HG02852 (cell line): ENCODE measurements around the gene CLINT1.

Experiments
- ATAC-seq: cut with Tn5 transposase; IDR thresholded peaks from one replicate; pipeline ENCODE4 v1.9.1; 2021; ENCODE audit warnings: mild to moderate bottlenecking, moderate library complexity; ENCODE audit not compliant: unreplicated experiment

Gene CLINT1

GRCh38 chr5:157766442-157766841 is 92.5 kb downstream of the CLINT1 start:
- ATAC-seq: no peak

DNA sequence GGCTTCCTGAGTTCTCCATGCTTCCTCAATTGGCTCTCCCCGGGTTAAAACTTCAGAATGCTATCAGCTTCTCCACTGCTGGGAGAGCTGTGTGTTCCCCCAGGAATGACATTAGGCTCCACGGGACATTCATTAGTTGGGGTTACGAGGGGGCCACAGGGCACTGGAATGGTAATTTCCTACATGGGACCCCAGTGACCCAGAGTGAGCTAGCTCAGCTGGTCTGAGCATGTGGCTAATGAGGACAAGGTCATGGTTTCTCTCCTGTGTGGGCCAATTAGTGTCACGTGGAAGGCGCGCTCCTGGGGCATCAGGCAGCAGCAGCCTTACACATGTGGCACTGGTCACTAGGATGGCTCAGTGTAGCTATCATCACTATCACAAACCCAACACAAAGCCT is 94.4 kb downstream of the CLINT1 start:
- ATAC-seq: no peak

GRCh38 chr5:157761690-157762621 is 97.0 kb downstream of the CLINT1 start:
- peak; percentile 82 for ATAC-seq

DNA sequence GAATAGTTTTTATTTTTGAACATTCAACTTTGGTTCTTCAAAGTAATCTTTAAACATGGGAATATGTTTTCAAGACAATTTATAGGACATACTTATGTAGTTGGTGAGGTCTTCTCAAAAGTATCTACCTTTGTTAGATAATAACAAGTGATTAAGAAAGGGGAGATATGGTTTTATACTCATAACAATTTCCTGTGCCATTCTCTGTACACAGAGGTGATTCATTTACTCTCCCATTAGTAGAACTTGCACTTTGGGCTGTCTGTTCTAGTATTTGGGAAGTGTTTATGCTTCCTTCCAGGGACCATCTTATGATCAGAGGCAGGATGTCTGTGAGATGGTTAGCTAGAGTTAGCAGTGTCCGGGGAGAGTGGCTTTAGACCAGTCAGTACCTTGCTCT is 100.2 kb downstream of the CLINT1 start:
- ATAC-seq: no peak

- no peak for ATAC-seq
These were observed 102.8 kb downstream of the CLINT1 start for GRCh38 chr5:157756122-157756521.

DNA sequence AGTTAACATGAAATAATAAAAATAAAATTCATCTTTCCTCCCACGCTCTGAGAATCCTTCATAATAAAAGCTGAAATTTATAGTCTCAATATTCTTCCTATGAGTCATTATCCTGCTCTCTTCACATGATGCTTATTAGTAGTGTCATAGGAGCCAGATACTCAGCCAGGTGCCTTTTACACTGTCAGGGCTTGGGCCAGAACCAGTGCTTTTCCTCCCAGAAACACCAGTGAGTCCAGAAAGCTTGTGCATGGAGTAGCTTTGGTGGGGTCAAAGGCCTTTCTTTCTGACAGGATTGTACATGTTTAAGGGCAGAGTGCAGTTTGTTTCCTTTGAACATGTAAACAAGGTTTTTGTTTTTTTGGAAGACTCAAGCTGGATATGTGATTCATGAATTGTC is 108.6 kb downstream of the CLINT1 start:
- ATAC-seq: no peak

DNA sequence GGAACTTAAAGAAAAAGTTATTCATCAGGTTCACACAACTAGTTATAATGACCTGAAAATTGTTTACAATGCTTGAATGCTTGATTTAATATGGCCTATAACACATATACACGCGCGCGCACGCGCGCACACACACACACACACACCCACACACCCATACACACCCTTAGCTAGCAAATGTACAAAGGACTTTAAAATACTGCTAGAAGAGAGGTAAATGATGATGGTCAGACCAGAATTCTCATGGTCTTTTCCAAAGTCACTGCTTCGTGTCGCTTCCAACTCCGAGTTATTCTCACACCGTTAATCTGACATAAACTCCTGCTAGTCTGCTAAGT is 109.5 kb downstream of the CLINT1 start:
- ATAC-seq: no peak

- no peak for ATAC-seq
These were observed 110.0 kb downstream of the CLINT1 start for GRCh38 chr5:157748760-157749461.

- ATAC-seq: no peak
These were observed 110.9 kb downstream of the CLINT1 start for GRCh38 chr5:157747766-157748700.

- ATAC-seq: no peak
These were observed 111.7 kb downstream of the CLINT1 start for GRCh38 chr5:157747173-157747740.

DNA sequence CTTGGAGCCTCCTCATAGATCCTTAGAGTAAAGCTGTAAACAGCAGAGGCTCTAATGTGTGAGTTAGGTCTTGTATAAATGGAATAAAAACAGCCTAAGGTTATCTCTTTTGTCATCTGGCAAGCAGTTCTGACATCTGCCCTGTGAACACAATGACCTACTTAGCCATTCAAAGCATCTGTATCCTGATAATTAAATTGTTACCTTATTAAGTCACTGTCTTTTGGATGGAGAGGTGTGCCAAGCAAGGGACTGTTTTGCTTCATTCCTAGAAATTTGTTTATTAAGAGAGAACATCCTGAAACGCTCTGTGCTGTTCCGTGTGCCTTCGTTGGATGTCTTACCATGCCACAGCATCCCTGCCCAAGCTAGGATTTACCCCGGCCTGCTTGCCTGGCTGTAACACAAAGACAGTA is 113.9 kb downstream of the CLINT1 start:
- no peak for ATAC-seq

GRCh38 chr5:157744051-157745011 is 114.6 kb downstream of the CLINT1 start:
- peak; percentile 33 for ATAC-seq

DNA sequence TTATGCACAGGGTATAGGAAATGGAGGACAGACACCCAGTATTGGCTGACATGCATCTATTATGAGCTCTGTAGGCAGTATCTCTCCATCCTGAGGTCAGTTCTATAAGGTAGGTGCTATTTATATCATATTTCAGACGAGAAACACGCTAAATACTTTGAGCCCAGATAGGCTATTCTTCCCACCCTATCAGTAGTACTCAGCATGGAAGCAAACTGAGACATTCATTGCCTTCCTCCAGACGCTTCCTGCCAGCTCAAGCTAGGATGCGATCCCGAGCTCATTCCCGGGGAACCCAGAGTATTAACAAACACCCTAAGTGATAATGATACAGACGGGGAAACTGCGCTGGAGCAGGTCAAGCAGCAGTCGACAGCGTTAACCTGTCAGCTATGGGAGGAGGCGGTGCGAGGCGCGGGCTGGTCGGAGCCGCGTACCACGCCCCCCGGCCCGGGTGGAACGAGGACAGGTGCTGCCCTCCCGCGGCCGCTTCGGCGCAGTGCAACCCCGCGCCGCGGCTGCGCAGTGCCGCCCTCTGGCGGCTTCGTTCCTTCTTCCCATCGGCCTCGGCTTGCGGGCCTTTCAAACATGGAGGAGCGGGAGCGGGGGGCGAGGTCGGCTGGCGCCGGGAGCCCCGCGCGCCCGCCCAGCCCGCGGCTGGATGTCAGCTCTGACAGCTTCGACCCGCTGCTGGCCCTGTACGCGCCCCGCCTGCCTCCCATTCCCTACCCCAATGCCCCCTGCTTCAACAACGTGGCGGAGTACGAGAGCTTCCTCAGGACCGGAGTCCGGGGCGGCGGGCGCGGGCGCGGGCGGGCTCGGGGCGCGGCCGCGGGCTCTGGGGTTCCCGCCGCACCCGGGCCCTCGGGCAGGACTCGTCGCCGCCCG is 115.5 kb downstream of the CLINT1 start, which contains the start of gene LSM11:
LSM11 (plus strand) TSS at position 550 of the 888 bp plus-strand sequence; CDS start at position 589, 39 bp downstream.
- ATAC-seq: peak; percentile 91

DNA sequence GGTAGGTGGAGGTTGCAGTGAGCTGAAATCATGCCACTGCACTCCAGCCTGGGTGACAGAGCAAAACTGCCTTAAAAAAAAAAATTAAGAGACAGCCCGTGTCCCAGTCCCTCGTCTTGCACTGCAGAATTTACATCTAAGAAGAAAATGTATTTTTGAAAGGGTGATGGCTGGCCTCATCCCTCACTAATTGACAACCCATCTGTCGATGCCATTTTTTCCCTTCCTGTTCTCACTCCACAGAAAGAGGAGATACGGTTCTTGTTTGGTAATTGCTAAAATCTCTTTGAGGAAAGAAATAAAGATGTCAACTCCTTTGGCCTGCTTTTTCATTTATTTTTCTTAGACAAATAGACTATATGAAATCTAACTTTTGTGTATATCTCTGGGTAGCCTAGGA is 117.8 kb downstream of the CLINT1 start:
- no peak for ATAC-seq

DNA sequence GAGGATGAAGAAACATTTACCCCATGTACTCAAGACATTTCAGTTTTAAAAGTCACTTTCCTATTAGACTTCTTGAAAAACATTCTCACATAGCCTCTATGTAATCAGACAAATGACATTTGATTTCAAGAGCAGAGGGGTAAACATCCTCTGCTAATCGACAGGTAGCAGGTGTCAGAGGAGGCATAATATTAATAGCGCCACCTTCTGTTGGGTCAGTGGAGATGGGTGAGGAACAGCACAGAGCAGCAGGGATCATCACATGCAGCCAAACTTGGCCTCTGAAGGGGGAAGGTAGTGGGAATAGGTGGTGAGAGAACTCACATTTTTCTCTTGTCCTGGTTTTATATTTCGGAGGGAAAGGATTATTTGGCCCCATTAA is 118.7 kb downstream of the CLINT1 start:
- no peak for ATAC-seq

DNA sequence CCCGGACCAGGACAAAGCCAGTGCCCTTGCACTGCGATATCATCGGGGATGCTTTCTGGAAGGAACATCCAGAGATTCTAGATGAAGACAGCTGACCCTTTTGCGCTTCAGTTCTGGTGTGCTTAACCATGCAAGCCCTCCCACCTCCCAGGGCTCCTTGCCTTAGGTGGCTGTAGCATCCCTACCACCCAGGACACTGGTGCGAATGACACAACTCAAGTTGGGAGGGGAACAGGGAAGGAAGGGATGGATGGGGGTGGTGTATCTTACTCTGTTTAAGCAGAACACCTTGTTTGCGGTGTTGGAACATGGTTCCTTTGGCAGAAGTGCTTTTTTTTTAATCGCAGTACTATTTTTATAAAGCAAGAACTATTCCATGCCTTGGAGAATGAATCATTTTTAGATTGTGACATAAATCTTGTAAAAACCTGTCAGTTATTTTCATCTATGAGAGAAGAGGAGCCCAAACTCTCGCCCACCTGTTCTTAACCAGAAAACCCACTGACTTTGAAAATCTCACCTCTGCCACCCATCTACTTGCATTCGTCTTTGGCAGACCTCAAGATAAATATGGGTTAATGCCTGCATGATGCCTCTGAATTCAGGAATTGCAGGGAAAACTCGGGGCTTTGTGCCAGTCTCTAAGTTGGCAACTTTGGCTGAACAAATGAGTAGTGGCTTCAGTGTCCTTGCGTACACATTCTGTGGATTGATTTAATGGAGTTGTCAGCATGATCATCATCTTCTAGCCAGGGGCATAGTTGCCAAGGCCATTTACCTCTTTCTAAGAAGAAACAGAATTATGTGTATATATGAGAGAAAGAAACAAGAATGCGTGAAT is 119.3 kb downstream of the CLINT1 start:
- no peak for ATAC-seq

DNA sequence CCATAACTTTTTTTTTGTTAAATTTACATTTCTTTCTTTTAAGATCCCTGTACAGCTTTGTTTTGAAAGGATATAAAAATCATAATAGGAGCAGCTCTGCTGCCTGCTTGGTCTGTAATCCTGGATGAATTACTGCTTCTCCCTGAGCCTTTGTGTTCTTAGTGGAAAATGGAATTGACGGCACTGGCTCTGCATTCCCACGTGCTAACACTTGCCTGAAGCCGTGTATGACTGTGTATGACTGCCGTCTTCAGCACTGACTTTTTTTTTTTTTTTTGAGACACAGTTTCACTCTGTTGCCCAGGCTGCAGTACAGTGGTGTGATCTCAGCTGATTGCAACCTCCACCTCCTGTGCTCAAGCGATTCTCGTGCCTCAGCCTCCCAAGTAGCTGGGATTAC is 123.0 kb downstream of the CLINT1 start:
- ATAC-seq: no peak
